Epithelial cell of esophagus (primary cell): ENCODE data around the gene FAM174B.

Experiments used
- DNase-seq: peaks from one replicate; pipeline ENCODE4 v3.0.0; 2010; ENCODE audit warnings: low read depth
- H3K4me3 ChIP-seq: 2 replicates; pipeline ENCODE4 v1.5.1; 2011; ENCODE audit warnings: mild to moderate bottlenecking, low read length, control low read depth
- CTCF ChIP-seq: IDR thresholded peaks from 2 replicates; pipeline ENCODE4 v1.5.1; 2011; ENCODE audit warnings: low read depth, mild to moderate bottlenecking, low read length, control low read depth, inconsistent platforms; ENCODE audit not compliant: insufficient read depth; ENCODE audit errors: missing control alignments

The FAM174B gene

GRCh38 chr15:92665100-92665555, 9.6 kb upstream of the FAM174B start:
- no peak for TF ChIP-seq CTCF
- H3K4me3 ChIP-seq = no peak overlapping the region
- DNase-seq = no peak

GRCh38 chr15:92664178-92664900, 8.8 kb upstream of the FAM174B start:
- DNase-seq = no peak
- H3K4me3 ChIP-seq = no peak overlapping the region
- TF ChIP-seq CTCF = no peak

DNA sequence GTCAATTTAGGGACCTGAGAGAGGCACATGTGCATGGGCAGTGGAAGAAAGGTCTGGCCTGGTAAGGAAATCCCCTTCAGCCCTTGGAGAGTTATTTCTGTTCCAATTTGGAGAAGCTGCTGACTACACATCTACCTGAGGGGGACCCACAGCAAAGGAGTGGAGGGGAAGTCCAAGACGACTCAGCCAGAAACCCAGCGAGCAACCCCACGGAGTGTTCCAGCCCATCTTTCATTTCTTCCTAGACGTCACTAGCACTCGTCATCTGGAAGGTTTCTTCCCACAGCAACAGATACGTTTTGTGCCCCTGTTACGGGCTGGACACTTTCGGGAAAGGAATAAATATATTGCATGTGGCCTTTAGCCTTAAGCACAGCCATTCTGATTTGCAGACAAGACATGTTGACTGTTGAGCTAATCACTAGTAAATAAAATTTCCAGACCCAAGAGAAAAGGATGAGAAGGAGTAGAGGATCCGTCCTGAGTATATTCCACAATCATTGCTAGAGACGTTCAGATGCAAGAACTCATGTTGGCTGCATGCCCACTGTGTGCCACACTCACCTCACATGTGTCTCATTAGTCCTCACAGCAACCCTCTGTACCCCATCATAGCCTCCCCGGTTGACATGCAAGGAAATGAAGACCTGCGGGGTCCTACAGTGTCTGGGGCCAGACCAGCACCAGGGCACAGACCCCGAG, 7.8 kb upstream of the FAM174B start:
- no peak for DNase-seq
- no peak overlapping the region for H3K4me3 ChIP-seq

DNA sequence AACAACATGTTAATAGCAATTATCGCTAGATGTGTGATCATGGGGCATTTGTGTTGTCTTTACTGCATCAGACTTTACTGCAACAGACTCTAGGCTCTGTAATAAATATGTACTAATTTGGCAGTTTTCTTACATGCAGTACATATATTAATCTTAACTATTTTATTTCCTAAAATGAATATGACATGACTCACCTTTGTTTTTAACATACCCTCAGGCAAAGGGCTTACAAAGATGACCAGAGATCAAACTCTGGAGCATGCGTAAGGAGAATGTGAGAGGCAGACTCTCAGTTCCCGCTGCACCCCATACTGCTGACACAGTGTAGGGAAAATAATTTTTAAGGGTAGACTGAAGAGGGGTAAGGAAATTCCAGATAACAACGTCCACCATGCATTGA, 7.2 kb upstream of the FAM174B start:
- no peak overlapping the region for H3K4me3 ChIP-seq
- DNase-seq = no peak
- no peak for TF ChIP-seq CTCF

More for the DNA sequence above, 7.8 kb upstream of the FAM174B start:
- no peak for TF ChIP-seq CTCF

GRCh38 chr15:92661956-92662355, 6.4 kb upstream of the FAM174B start:
- no peak overlapping the region for H3K4me3 ChIP-seq
- DNase-seq = no peak
- TF ChIP-seq CTCF = no peak

- TF ChIP-seq CTCF = no peak
These were observed 5.5 kb upstream of the FAM174B start for GRCh38 chr15:92661069-92661468.

More at GRCh38 chr15:92661069-92661468, 5.5 kb upstream of the FAM174B start:
- DNase-seq = no peak
- H3K4me3 ChIP-seq = no peak overlapping the region
